Epidermal melanocyte (primary cell): ENCODE results near the gene PAPPA.

Experiments used
- DNase-seq: peaks from one replicate; pipeline ENCODE4 v3.0.0; 2011; ENCODE audit warnings: low spot score; ENCODE audit not compliant: insufficient read length

PAPPA gene, protein sequence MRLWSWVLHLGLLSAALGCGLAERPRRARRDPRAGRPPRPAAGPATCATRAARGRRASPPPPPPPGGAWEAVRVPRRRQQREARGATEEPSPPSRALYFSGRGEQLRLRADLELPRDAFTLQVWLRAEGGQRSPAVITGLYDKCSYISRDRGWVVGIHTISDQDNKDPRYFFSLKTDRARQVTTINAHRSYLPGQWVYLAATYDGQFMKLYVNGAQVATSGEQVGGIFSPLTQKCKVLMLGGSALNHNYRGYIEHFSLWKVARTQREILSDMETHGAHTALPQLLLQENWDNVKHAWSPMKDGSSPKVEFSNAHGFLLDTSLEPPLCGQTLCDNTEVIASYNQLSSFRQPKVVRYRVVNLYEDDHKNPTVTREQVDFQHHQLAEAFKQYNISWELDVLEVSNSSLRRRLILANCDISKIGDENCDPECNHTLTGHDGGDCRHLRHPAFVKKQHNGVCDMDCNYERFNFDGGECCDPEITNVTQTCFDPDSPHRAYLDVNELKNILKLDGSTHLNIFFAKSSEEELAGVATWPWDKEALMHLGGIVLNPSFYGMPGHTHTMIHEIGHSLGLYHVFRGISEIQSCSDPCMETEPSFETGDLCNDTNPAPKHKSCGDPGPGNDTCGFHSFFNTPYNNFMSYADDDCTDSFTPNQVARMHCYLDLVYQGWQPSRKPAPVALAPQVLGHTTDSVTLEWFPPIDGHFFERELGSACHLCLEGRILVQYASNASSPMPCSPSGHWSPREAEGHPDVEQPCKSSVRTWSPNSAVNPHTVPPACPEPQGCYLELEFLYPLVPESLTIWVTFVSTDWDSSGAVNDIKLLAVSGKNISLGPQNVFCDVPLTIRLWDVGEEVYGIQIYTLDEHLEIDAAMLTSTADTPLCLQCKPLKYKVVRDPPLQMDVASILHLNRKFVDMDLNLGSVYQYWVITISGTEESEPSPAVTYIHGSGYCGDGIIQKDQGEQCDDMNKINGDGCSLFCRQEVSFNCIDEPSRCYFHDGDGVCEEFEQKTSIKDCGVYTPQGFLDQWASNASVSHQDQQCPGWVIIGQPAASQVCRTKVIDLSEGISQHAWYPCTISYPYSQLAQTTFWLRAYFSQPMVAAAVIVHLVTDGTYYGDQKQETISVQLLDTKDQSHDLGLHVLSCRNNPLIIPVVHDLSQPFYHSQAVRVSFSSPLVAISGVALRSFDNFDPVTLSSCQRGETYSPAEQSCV (N-terminal part only)

DNA sequence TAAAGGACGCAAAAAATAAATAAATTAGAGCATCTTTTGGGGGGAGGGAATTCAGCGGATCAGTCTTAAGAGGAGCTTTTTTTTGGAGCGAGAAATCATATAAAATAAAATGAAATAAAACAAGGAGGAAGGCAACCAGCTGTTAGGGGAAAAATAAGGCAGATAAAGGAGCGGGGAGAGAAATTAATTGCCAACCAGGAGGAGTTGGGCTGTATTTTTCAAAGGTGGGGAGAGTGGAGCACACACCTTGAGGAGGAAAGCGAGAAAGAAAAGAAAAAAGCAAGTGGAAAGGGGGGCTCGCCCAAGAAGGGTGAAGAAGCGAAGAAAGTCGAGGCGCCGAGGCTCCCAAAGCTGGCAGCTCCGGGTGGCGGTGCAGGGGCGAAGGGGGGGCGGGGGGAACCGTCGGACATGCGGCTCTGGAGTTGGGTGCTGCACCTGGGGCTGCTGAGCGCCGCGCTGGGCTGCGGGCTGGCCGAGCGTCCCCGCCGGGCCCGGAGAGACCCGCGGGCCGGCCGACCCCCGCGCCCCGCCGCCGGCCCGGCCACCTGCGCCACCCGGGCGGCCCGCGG is at the start of gene PAPPA:
Gene PAPPA, plus strand, starts transcription at position 27 of the 569 bp plus-strand sequence. Its CDS starts 382 bp downstream, at position 409.
- DNase-seq: no peak

DNA sequence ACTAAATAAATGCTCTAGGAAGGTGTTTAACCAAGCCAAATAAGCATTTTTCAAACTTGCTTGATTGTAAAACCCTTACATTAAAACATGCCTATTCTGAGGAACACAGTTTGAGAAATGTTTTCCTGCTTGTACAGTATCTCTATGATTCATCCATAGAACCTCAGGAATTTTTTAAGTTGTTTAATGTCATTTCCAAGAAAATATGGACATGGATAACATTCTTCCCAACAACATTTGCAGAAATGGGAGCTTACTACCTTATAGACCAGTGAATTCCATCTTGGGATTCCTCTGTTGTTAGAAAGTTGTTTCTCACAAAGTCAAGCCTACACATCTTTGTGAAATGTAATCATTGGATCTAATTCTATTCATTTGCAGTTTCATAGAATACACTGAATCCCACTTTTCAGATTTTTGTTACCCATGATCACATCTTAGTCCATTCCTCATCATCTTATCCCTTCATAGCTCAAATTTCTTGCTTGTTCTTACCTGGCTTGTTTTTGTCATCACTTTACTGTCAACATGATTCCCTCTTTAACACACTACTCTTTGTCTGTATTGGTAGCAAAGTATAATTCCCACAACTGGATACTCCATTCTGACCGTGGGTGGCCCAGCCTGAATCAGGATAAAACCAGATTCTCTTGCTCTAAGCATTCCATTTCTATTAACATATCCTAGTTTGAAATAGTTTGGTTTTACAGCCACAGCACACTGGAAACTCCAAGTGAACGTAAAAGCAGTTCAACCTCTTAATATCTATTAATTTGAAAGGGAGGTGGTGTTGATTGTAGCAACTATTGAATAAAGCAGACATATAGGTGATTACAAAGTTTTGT is 49.4 kb upstream of the PAPPA start:
- DNase-seq: no peak

DNA sequence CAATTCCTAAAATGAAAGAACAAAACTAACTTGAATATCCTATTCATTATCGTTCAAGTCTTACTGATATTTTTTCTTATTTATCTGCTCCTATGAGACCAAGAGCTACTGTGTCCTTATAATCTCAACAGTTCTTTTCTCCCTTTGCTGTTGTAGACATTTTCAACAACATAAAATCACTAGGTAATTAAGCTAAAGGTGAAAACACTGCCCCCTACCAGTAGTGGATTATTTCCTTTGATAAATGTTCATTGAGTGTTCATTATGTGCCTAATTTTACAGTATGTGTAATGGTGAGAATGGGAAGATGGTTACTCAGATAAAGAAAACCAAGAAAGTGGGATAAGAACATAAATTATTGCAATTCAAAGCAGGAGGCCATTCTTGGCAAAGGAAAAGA is 41.4 kb upstream of the PAPPA start:
- no peak for DNase-seq

DNA sequence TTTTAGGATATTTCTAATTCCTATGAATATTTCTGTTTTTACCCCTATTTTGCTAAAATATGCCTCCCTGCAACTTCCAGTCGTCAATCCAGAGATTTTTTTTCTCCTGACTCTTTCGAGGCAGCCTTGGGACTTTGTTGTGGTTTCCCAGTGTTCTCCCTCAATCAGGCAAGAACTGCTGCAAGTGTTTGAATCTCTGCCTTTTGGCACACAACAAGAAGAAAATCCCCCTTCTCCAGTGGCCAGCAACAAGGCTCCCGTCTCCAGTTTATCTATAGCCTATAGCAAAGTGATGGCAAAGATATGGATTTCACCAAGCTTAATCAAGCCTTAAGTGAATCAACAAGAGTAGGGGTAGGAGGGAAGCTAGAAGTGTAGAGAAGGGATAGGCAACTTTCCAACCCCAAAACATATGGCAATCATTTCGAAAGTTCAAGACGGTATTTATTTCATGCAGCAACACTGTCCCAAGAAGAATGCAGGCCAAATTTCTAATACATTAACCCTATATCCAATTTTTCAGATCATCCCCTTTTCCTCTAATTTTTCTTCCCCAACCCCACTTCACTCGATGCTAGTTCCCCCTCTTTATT is 37.7 kb upstream of the PAPPA start:
- no peak for DNase-seq

DNA sequence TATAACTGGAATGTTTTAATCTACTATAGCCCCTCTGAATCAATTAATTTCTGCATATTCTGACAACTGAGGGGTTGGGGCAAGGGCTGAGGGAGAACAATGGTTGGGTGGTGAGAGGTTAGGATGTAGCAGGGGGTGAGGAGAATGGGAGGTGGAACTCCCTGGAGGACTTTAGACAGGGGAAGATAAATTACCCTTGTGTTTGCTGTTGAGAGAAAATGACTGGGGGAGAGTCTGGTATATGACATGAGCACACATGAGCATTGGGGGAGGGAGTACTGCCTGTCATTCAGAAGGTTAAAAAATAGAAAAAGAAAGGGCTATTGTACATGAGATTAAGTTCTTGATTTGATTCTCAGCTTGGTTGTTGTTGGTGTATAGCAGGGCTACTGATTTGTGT is 37.2 kb upstream of the PAPPA start:
- DNase-seq: no peak

DNA sequence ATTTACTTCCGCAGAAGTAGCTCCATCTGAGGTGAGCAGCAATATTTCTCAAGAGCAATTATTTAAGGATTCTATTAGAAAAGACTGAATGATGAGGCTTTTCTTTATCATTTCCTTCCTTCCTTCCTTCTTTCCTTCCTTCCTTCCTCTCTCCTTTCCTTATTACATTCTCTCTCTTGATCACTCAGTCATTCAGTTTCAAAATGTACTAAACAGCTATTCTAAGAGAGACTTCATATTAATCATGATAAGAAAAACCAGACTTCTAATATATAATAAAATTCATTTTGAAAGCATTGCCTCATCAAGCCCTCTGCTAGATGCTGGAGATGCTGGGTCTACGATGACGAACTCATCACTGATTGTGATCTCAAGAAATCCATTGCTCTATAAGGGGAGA is 30.4 kb upstream of the PAPPA start:
- DNase-seq: no peak

DNA sequence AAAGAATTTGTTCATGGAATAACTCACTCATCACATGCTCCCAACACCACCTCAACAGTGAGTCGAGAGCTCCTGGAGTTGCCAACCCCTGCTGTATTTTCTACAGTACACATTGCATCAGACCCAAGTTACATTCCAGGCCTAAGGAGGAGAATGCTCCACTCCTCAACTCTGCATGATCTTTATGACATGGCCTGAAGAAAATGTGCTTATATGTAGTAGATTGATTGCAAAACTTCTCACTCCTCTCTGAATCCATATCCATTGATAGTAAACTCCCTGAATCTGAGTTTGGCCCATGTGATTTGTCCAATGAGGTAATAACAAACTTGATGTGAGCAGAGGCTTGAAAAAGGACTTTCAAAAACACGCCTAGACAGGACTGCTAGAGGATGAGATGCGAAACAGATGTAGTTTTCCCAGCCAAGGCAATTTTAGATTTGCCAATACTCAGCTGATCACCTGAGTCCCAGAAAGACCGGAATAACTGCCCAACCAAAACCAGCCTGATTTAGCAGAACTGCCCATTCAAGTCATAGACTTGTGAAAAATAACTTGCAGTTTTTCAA is 29.0 kb upstream of the PAPPA start:
- no peak for DNase-seq

DNA sequence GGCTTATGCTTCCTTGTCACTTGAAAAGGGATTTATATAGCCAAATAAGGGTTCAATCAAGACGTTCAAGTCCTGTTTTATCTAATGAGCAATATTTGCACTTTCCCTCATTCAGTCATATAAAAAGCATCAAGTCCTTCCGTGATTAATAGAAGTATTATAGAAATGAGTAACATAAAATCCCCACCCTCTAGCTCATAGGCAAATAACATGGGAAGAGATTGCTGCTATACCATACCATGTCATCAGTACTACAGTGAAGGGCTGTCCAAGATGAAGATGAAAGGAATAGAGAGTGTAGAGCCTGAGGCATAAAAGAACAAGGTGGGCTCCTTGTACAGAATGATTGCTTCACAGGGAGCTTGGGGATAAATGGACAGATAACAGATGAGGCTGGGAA is 20.4 kb upstream of the PAPPA start:
- DNase-seq: no peak

DNA sequence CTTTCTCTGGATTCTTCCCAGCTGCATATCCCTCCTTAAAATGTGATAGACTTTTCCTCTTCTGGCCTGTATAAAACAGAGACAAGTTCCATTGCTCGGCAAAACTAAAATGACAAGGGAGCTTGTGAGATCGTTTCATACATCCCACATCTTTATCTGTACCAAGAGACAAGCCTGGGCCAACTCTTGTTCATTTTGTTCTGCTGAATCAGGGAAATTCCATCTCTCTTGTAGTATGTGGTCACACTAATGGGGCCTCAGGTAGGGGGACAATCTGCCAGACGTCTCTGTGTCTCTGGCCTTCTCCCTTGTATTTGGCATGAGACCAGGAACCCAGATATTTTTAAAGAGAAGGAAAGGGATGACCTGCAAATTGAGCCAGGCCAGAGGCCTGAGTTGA is 18.6 kb upstream of the PAPPA start:
- no peak for DNase-seq

DNA sequence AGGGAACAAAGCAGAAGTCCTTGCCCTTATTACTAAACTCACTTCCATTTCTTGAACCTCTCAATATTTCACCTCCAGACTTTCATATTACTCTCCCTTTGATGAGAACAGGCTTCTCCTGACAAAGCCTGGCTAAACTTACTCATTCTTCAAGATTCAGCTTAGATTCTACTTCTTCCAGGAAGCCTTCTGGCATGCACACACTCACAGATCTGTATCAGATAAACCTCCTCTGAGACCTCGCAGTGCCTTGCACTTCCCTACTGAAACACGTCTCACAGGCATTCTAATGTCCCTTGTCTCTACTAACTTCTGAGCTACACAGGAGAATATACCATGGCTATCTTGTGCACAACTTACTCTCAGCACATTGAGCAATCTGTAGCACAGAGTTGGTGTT is 16.6 kb upstream of the PAPPA start:
- no peak for DNase-seq

DNA sequence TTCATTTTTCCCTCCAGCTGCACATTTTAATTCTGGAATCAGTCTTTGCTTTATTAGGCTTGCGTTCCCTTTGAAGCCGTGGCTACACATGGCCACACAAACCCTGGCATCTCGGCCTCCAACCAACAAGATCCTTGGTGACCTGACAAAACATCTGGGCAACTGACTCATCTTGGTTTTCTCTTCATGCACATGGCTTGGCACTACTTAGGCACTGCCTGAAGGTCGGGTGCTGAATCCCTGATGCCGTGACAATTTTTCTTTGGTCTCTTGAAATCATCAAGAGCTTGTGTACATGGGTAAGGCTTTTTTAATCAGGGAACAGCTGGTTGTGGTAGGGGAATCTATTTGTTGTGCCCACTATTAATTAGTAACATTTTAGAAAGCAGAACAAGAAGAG is 16.0 kb upstream of the PAPPA start:
- DNase-seq: peak; percentile 55

DNA sequence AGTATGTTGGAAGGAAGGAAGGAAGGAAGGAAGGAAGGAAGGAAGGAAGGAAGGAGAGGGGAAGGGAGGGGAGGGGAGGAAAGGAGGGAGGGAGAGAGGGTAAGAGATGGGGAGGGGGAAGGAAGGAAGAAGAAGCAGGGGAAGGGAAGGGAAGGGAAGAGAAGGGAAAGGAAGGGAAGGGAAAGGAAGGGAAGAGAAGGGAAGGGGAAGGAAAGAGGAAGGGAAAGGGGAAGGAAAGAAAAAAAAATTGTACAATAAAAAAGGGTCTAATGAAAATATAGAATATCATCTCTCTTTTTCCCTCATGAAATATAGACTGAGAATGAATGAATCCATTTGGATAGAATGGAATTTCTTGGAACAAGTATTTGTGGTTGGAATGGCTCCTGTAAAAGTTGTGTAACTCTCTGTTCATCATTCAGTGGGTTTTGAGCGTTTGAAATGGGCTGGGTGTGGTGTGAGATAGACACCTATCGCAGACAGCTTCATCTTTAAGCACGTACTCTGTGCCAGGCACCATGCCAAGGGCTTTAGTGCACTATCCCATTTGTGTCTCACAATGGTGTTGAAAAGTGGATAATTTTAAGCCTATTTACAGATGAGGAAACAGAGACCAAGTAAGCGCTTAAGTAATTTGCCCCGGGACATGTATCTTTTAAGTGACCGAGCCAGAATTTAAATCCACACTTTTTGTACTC is 11.6 kb upstream of the PAPPA start:
- no peak for DNase-seq

DNA sequence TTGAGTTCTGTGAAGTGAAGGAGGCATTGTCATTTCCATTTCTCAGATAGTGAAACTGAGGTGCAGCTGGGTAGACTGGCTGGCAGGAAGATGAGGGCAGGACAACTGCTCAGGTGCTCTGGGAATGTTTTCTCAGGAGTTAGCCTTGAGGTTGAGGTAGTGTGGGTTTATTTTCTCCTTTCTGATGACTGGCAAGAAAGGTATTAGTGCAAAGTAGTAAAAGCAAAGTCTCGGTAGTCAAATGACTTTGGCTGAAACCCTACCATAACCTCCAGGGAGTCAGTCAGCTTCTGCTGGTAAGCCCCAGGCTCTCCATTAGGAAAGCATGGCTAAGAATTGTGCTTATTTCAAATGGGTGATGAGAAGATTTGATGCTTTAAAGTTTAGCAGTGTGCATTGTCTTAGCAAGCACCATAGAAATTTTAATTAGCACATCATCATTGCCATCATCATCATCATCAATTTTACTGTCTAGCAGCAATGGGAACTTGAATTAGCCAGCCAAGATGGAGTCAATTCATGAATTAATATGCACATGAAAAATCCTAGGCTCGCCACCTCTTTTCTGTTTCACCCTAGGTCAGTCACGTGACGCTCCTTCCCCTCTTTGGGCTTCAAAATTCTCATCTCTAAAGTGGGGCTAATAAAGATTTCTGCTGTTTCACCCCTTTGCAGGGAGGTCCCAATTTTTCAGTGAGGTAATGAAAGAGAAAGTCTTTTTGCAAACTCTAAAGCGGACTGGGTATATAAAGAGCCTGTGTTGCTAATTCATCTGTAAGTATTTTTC is 10.7 kb upstream of the PAPPA start:
- DNase-seq: no peak

DNA sequence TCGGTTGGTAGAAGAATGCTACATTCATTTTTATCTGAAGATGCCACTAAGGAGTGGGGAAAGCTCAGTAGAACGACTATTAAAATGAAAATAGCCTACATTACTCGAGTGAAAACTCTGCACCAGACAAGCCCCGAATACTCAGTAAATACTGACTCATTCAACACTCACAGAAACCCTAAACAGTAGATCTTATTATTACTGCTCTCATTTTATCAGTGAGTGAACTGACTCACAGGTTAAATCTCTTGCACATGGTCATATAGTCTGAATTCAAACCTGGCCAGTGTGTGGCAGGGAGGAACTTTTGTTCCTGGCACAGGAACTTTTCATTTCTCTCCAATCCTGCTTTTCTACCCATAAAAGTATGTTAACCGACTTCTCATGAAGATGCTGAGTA is 9.6 kb upstream of the PAPPA start:
- no peak for DNase-seq

DNA sequence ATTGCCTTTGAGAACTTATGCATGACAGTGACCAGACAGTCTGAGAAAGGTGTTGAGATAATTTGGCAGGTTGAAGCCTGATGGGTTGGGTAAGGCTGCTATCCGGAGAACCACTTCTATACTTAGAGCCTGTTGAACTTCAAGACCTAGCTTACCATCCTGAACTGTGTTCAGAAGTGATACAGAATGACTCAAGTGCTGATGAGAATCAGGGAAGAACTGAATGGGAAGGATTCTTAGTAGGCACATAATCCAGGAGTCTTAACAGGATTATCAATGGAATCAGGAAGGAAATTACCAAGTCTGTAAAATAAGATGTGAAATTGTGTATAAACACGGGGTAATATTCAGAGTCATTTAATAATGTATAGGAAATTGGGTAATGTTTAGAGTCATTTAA is 9.0 kb upstream of the PAPPA start:
- DNase-seq: no peak

DNA sequence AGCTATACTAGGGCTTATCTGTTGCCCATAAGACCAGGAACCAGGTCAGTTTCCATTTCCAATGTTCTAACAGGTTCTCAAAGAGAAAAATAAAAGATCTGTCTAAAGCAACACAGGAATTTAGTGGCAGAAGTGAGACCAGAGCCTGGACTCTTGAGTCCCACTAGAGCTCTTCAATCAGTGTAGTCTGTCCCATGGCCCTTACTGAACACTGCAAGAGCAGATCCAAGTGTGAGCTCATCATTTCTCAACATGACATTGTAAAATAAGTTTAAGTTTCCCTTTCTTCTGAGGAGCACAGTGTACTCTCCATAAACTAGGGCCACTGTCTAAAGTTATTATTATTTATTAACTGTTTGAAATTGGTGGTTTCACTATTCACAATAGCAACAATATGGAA is 8.6 kb upstream of the PAPPA start:
- no peak for DNase-seq

DNA sequence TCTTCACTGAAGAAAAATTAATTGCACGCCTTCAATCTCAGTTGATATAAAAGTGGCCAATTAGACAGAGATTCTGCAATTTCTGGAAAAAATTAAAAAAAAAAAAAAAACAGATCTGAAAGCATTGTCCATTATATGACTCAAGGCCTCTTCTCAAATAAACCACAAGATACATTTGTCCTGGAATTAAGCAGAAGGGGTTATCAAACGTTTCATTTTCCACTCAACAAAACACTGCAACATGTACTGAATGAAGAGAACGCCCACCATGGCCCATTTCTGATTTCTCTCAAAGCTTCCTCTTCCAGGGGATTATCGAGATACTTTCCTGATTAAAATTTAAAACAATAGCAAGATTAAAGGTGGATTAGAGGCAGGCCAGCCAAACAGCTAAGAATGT is 5.8 kb upstream of the PAPPA start:
- no peak for DNase-seq

DNA sequence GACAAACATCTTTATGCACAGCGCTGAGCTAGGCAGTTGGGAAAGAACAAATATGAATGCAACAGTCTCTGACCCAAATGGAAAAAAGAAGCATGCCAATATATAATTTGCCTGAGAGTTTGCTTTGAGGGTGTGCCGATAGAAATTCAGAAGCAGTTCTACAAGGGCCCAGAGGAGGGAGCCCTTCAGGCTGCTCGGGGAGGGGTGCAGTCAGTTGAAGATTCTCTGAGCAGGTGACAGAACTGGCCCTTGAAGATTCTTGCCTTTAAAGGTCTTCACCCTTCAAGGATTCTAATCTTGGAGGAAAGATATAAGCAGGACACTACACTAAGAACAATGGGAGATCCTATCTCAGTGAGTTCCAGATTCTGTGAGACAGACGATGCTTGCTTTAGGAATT is 3.7 kb upstream of the PAPPA start:
- DNase-seq: no peak

DNA sequence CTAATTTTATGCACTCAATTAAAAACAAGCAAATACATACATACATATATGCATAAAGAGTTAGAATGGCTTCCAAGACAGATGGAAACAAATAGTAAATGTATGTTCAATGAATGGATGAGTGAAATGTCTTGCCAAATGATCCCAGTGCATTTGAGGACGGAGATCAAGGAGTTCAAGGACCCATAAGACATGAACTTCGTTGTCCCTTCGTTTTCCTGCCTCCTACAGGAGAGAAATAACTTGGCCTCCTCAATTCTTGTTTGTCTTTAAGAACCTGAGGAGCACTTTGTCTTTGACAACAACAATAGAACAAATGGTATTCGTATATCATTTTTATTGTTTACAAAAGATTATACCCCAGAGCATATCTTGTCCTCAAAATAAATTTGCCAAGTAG is 2.4 kb upstream of the PAPPA start:
- no peak for DNase-seq
